Neural progenitor cell (in vitro differentiated cells): ENCODE results near the gene G6PD. TPM values are rescaled to one million over a fixed set of nuclear protein-coding genes. Genes with fewer than 3 reads are reported as not detected.

Experiments
- DNase-seq: peaks from one replicate; pipeline ENCODE4 v3.0.0-alpha.2; 2016; ENCODE audit warnings: low spot score
- H2AFZ ChIP-seq: fragments of 200-600 bp; sonication (generic); replicated peaks from 2 replicates; pipeline ENCODE4 v1.6.1; 2016; ENCODE audit warnings: antibody characterized with exemption
- H3F3A ChIP-seq: fragments of 200-600 bp; sonication (generic); 2 replicates; pipeline ENCODE4 v1.6.1; 2016; ENCODE audit warnings: antibody characterized with exemption, low read depth
- H3K27ac ChIP-seq: fragments of 200-600 bp; sonication (generic); 2 replicates; pipeline ENCODE4 v1.5.1; 2016; ENCODE audit warnings: mild to moderate bottlenecking
- H3K27me3 ChIP-seq: fragments of 200-600 bp; sonication (generic); 2 replicates; pipeline ENCODE4 v1.6.1; 2016; ENCODE audit warnings: mild to moderate bottlenecking, moderate library complexity
- H3K36me3 ChIP-seq: fragments of 200-600 bp; sonication (generic); 2 replicates; pipeline ENCODE4 v1.5.1; 2016
- H3K4me1 ChIP-seq: fragments of 200-600 bp; sonication (generic); 2 replicates; pipeline ENCODE4 v1.6.1; 2016; ENCODE audit warnings: mixed run types
- H3K4me2 ChIP-seq: fragments of 200-600 bp; sonication (generic); 2 replicates; pipeline ENCODE4 v1.6.1; 2016
- H3K4me3 ChIP-seq: fragments of 200-600 bp; sonication (generic); 2 replicates; pipeline ENCODE4 v1.5.1; 2016
- H3K79me2 ChIP-seq: fragments of 200-600 bp; sonication (generic); 2 replicates; pipeline ENCODE4 v1.6.1; 2016; ENCODE audit warnings: low read depth
- H3K9ac ChIP-seq: fragments of 200-600 bp; sonication (generic); 2 replicates; pipeline ENCODE4 v1.6.1; 2016
- H3K9me3 ChIP-seq: fragments of 200-600 bp; sonication (generic); 2 replicates; pipeline ENCODE4 v1.5.1; 2016; ENCODE audit warnings: low read depth
- H4K20me1 ChIP-seq: fragments of 200-600 bp; sonication (generic); 2 replicates; pipeline ENCODE4 v1.6.1; 2016; ENCODE audit warnings: low read depth
- H3K27ac Mint-ChIP-seq: 3 replicates; pipeline ENCODE4 v1.8.0; 2021; ENCODE audit warnings: mixed read lengths
- H3K27me3 Mint-ChIP-seq: 2 replicates; pipeline ENCODE4 v1.8.0; 2022; ENCODE audit warnings: low read depth, mild to moderate bottlenecking, inconsistent platforms, moderate library complexity, mixed read lengths; ENCODE audit not compliant: insufficient read depth
- H3K36me3 Mint-ChIP-seq: 3 replicates; pipeline ENCODE4 v1.8.0; 2021; ENCODE audit warnings: mixed read lengths
- H3K4me1 Mint-ChIP-seq: 3 replicates; pipeline ENCODE4 v1.8.0; 2021; ENCODE audit warnings: mixed read lengths
- H3K4me3 Mint-ChIP-seq: 3 replicates; pipeline ENCODE4 v1.8.0; 2021; ENCODE audit warnings: mild to moderate bottlenecking, moderate library complexity, mixed read lengths
- H3K9me3 Mint-ChIP-seq: 3 replicates; pipeline ENCODE4 v1.8.0; 2020; ENCODE audit warnings: mixed read lengths
- EZH2 ChIP-seq: fragments of 200-600 bp; sonication (generic); IDR thresholded peaks from 2 replicates; pipeline ENCODE4 v1.6.1; 2017; ENCODE audit warnings: antibody characterized with exemption, mild to moderate bottlenecking, moderate library complexity
- EZH2phosphoT487 ChIP-seq: fragments of 200-600 bp; sonication (generic); IDR thresholded peaks from 2 replicates; pipeline ENCODE4 v1.6.1; 2017; ENCODE audit warnings: antibody characterized with exemption
- total RNA-seq: library from RNA; depleted of rRNA; stranded (reverse); fragments of >200 nt; gene quantifications from 2 replicates; pipeline ENCODE4 v1.2.3, GENCODE V29; 2015; ENCODE audit warnings: low replicate concordance
- TF ChIP-seq, protein P1 (sequence below): fragments of 200-600 bp; sonication (generic); IDR thresholded peaks from 2 replicates; pipeline ENCODE4 v1.5.1; 2017; ENCODE audit warnings: antibody characterized with exemption, mild to moderate bottlenecking

The G6PD gene
- total RNA-seq, 1 donor from 2014 or later, result 21.6 TPM

DNA sequence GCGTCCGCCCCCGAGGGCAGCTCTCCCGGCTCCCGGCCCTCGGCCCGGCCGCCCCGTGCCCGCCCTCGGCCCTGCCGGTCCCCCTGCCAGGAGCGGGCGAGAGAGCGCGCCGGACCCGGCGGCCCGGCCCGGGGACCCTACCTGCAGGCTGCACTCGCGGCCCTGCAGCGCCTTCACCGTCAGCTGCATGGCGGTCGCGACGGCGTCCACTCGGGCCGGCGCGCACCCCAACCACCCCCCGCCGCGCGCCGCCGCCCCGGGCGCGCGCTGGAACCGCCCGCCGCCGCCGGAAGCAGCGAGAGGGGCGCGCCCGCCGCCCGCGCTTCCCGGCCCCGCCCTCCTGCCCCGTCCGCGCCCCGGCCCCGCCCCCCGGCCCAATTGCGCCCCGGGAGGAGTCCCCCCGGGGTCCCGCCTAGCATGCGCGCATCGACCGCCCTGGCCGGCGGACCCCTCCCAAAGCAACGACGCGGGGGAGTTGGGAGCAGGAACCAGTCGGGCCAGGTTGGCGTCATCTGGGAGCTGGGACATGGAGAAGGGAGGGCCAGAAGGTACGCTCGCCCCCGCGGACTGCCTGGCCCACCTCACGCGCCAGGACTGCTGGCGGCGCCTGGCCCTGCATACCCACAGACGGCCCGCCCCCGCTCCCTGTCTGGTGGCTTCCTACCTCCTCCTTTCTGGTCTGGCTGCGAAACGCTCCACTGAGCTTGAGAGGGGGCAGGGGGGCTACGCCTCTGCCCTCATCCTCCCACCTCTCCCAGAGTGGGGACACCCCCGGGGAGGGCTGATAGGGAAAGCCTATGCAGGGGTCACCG lies 60.0 kb downstream of the G6PD start, which contains the start of gene UBL4A:
TSS of gene UBL4A (minus strand) at position 220 of the 812 bp plus-strand sequence. CDS start at position 189, 31 bp downstream.
- H3K27me3 ChIP-seq, result peaks cover 11% of the 10 kb centered on the region
- no peak within 1 kb of the TSS for H2AFZ ChIP-seq
- H4K20me1 ChIP-seq, result no peaks in the 10 kb centered on the region
- no peak within 1 kb of the TSS for H3K9ac ChIP-seq
- H3K4me1 Mint-ChIP-seq, result peaks cover 7% of the 10 kb centered on the region
- H3K36me3 ChIP-seq, result no peaks in the 10 kb centered on the region
- H3K4me1 ChIP-seq, result no peaks in the 10 kb centered on the region
- DNase-seq, result peak; percentile 61
- peak within 1 kb of the TSS; percentile 84 for H3K4me2 ChIP-seq
- peaks cover 13% of the 10 kb centered on the region for H3K27me3 Mint-ChIP-seq
- TF ChIP-seq EZH2 (no peak), EZH2phosphoT487 (no peak)
- TF ChIP-seq, protein P1, sequence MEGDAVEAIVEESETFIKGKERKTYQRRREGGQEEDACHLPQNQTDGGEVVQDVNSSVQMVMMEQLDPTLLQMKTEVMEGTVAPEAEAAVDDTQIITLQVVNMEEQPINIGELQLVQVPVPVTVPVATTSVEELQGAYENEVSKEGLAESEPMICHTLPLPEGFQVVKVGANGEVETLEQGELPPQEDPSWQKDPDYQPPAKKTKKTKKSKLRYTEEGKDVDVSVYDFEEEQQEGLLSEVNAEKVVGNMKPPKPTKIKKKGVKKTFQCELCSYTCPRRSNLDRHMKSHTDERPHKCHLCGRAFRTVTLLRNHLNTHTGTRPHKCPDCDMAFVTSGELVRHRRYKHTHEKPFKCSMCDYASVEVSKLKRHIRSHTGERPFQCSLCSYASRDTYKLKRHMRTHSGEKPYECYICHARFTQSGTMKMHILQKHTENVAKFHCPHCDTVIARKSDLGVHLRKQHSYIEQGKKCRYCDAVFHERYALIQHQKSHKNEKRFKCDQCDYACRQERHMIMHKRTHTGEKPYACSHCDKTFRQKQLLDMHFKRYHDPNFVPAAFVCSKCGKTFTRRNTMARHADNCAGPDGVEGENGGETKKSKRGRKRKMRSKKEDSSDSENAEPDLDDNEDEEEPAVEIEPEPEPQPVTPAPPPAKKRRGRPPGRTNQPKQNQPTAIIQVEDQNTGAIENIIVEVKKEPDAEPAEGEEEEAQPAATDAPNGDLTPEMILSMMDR, result no peak
- H3K9me3 Mint-ChIP-seq, result peaks cover 17% of the 10 kb centered on the region
- peaks cover 9% of the 10 kb centered on the region for H3F3A ChIP-seq
- no peaks in the 10 kb centered on the region for H3K9me3 ChIP-seq
- H3K4me3 ChIP-seq, result peak within 1 kb of the TSS; percentile 58
- H3K79me2 ChIP-seq, result no peaks in the 10 kb centered on the region
- H3K4me3 Mint-ChIP-seq, result peak within 1 kb of the TSS; percentile 77
- H3K27ac ChIP-seq, result no peak within 1 kb of the TSS
- H3K36me3 Mint-ChIP-seq, result peaks cover 4% of the 10 kb centered on the region
- no peak within 1 kb of the TSS for H3K27ac Mint-ChIP-seq

DNA sequence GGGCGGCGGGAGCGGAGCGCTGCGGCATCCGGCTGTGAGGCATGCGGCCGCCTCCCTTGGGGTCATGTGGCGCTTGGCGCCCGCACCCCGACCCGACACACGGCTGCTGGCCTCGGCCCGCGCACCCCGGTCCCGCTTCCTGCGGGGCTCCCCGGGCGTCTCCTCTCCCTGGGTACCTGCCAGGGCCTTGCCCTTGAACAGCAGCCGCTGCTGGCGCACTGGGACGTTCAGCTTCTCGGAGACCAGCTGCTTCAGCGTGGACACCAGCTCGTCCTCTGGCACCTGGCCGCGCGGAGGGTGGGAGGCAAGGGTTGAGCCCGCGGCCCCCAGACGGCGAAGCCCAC lies 60.6 kb downstream of the G6PD start:
- H3K4me3 ChIP-seq, result peak overlapping the region; percentile 58
- no peak overlapping the region for H3K9ac ChIP-seq
- H3K36me3 ChIP-seq, result no peaks in the 10 kb centered on the region
- peaks cover 6% of the 10 kb centered on the region for H3F3A ChIP-seq
- H4K20me1 ChIP-seq, result no peaks in the 10 kb centered on the region
- Mint-ChIP-seq H3K27ac (no peak overlapping the region), H3K4me3 (no peak overlapping the region), H3K27me3 (peaks cover 10% of the 10 kb centered on the region), H3K36me3 (peaks cover 4% of the 10 kb centered on the region), H3K9me3 (peaks cover 17% of the 10 kb centered on the region), H3K4me1 (peaks cover 7% of the 10 kb centered on the region)
- TF ChIP-seq EZH2phosphoT487 (no peak), EZH2 (no peak)
- TF ChIP-seq, protein P1, result no peak
- H3K27ac ChIP-seq, result no peak overlapping the region
- no peaks in the 10 kb centered on the region for H3K79me2 ChIP-seq
- H3K27me3 ChIP-seq, result peaks cover 11% of the 10 kb centered on the region
- DNase-seq, result no peak
- H3K4me2 ChIP-seq, result peak overlapping the region; percentile 84
- no peak overlapping the region for H2AFZ ChIP-seq
- H3K9me3 ChIP-seq, result no peaks in the 10 kb centered on the region
- H3K4me1 ChIP-seq, result no peaks in the 10 kb centered on the region

GRCh38 chrX:154485150-154486051 lies 61.2 kb downstream of the G6PD start:
- peaks cover 11% of the 10 kb centered on the region for H3K27me3 Mint-ChIP-seq
- Histone ChIP-seq H3K9ac (no peak overlapping the region), H3K36me3 (no peaks in the 10 kb centered on the region), H3K4me1 (no peaks in the 10 kb centered on the region), H3K79me2 (no peaks in the 10 kb centered on the region), H3K4me3 (peak overlapping the region; percentile 58), H3K9me3 (no peaks in the 10 kb centered on the region), H2AFZ (no peak overlapping the region), H4K20me1 (no peaks in the 10 kb centered on the region), H3K27me3 (peaks cover 11% of the 10 kb centered on the region), H3K27ac (no peak overlapping the region), H3K4me2 (peak overlapping the region; percentile 84), H3F3A (peaks cover 3% of the 10 kb centered on the region)
- TF ChIP-seq EZH2 (no peak), EZH2phosphoT487 (no peak)
- TF ChIP-seq, protein P1, result no peak
- H3K4me3 Mint-ChIP-seq, result peak overlapping the region; percentile 74
- DNase-seq, result no peak
- no peak overlapping the region for H3K27ac Mint-ChIP-seq
- peaks cover 4% of the 10 kb centered on the region for H3K36me3 Mint-ChIP-seq
- peaks cover 7% of the 10 kb centered on the region for H3K4me1 Mint-ChIP-seq
- H3K9me3 Mint-ChIP-seq, result peaks cover 19% of the 10 kb centered on the region
